Loucy (cell line): Measurements from ENCODE around the gene CHI3L1.

Source experiments
- EZH2phosphoT487 ChIP-seq: fragments of 200-600 bp; IDR thresholded peaks from 2 replicates; pipeline ENCODE4 v1.6.1; 2018; ENCODE audit warnings: antibody characterized with exemption, mild to moderate bottlenecking, moderate library complexity, borderline replicate concordance
- TF ChIP-seq, protein P1 (sequence below): fragments of 200-600 bp; sonication (generic); conservative IDR thresholded peaks from 2 replicates; pipeline ENCODE4 v1.5.1; 2014; ENCODE audit warnings: mild to moderate bottlenecking, antibody characterized with exemption, low read length

DNA sequence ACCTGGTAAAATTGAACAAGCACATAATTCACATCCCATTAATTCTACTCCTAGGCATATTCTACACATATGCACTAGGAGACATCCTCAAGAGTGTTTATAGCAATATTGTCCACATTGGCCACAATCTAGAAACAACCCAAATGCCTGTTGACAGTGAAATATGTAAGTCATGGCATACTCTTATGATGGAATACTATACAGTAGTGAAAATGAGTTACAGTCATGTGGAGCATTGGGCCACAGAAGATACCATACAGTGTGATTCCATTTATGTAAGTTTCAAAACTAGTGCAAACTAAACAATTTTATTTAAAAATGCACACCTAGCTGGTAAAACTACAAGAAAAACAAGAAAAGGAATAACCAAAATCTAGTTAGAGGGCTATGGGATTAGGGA, 23.8 kb upstream of the CHI3L1 start:
- TF ChIP-seq, protein P1, sequence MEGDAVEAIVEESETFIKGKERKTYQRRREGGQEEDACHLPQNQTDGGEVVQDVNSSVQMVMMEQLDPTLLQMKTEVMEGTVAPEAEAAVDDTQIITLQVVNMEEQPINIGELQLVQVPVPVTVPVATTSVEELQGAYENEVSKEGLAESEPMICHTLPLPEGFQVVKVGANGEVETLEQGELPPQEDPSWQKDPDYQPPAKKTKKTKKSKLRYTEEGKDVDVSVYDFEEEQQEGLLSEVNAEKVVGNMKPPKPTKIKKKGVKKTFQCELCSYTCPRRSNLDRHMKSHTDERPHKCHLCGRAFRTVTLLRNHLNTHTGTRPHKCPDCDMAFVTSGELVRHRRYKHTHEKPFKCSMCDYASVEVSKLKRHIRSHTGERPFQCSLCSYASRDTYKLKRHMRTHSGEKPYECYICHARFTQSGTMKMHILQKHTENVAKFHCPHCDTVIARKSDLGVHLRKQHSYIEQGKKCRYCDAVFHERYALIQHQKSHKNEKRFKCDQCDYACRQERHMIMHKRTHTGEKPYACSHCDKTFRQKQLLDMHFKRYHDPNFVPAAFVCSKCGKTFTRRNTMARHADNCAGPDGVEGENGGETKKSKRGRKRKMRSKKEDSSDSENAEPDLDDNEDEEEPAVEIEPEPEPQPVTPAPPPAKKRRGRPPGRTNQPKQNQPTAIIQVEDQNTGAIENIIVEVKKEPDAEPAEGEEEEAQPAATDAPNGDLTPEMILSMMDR = no peak
- TF ChIP-seq EZH2phosphoT487 = no peak
